HepG2 (cell line): ENCODE data around the gene SORD. TPM values are rescaled to one million over a fixed set of nuclear protein-coding genes. Genes with fewer than 3 reads are reported as not detected.
A peak's percentile ranks its signal among the peaks of the same experiment; 100 is the strongest.

Experiments
- ARID3A ChIP-seq: IDR thresholded peaks from 2 replicates; pipeline ENCODE4 v1.6.1; 2012; ENCODE audit warnings: low read depth, low read length, improper control_type of control experiment
- FOSL2 ChIP-seq: sonication (generic); formaldehyde crosslinking; IDR thresholded peaks from 2 replicates; pipeline ENCODE4 v1.4.0; 2020; ENCODE audit warnings: missing genetic modification reagents
- HES4 ChIP-seq: sonication (generic); formaldehyde crosslinking; IDR thresholded peaks from 2 replicates; pipeline ENCODE4 v1.9.0; 2021; ENCODE audit warnings: mild to moderate bottlenecking, missing genetic modification reagents, borderline replicate concordance
- HMG20A ChIP-seq: IDR thresholded peaks from 2 replicates; pipeline ENCODE4 v1.6.1; 2016; ENCODE audit warnings: borderline replicate concordance
- IRF9 ChIP-seq: sonication (generic); formaldehyde crosslinking; IDR thresholded peaks from 2 replicates; pipeline ENCODE4 v1.8.0; 2022; ENCODE audit warnings: missing genetic modification reagents, mild to moderate bottlenecking, borderline replicate concordance
- LRRFIP1 ChIP-seq: sonication (generic); formaldehyde crosslinking; conservative IDR thresholded peaks from 2 replicates; pipeline ENCODE4 v1.4.0; 2020; ENCODE audit warnings: missing genetic modification reagents
- RXRA ChIP-seq: sonication (generic); formaldehyde crosslinking; IDR thresholded peaks from 2 replicates; pipeline ENCODE4 v1.5.1; 2020; ENCODE audit warnings: missing genetic modification reagents
- SNAPC5 ChIP-seq: sonication (generic); formaldehyde crosslinking; IDR thresholded peaks from 2 replicates; pipeline ENCODE4 v1.8.1; 2023; ENCODE audit warnings: mild to moderate bottlenecking, missing genetic modification reagents, borderline replicate concordance
- SP140L ChIP-seq: sonication (generic); formaldehyde crosslinking; IDR thresholded peaks from 2 replicates; pipeline ENCODE4 v1.4.0; 2020; ENCODE audit warnings: missing genetic modification reagents, borderline replicate concordance
- THRA ChIP-seq: sonication (generic); formaldehyde crosslinking; IDR thresholded peaks from 2 replicates; pipeline ENCODE4 v1.4.0; 2020; ENCODE audit warnings: missing genetic modification reagents, borderline replicate concordance
- TP53 ChIP-seq: sonication (generic); formaldehyde crosslinking; conservative IDR thresholded peaks from 2 replicates; pipeline ENCODE4 v1.4.0; 2020; ENCODE audit warnings: missing genetic modification reagents
- ZNF335 ChIP-seq: sonication (generic); formaldehyde crosslinking; IDR thresholded peaks from 2 replicates; pipeline ENCODE4 v1.4.0; 2020; ENCODE audit warnings: missing genetic modification reagents
- ZNF414 ChIP-seq: sonication (generic); formaldehyde crosslinking; IDR thresholded peaks from 2 replicates; pipeline ENCODE4 v1.5.0; 2020; ENCODE audit warnings: missing genetic modification reagents
- ZNF432 ChIP-seq: sonication (generic); formaldehyde crosslinking; IDR thresholded peaks from 2 replicates; pipeline ENCODE4 v1.5.0; 2020; ENCODE audit warnings: missing genetic modification reagents, mild to moderate bottlenecking, borderline replicate concordance
- ZNF513 ChIP-seq: sonication (generic); formaldehyde crosslinking; conservative IDR thresholded peaks from 2 replicates; pipeline ENCODE4 v1.5.0; 2020; ENCODE audit warnings: missing genetic modification reagents
- ZNF576 ChIP-seq: sonication (generic); formaldehyde crosslinking; IDR thresholded peaks from 2 replicates; pipeline ENCODE4 v1.4.0; 2020; ENCODE audit warnings: mild to moderate bottlenecking, missing genetic modification reagents
- ZNF710 ChIP-seq: sonication (generic); formaldehyde crosslinking; IDR thresholded peaks from 2 replicates; pipeline ENCODE4 v1.5.0; 2020; ENCODE audit warnings: mild to moderate bottlenecking, missing genetic modification reagents, borderline replicate concordance
- ZNF792 ChIP-seq: IDR thresholded peaks from 2 replicates; pipeline ENCODE4 v1.6.1; 2016
- polyA plus RNA-seq, 8 experiments: library from polyadenylated mRNA; depleted of rRNA in 3 of 8; stranded (reverse) in 7 of 8; unstranded in 1 of 8; fragments of >200 nt; fragmentation: Illumina TruSeq in 4 of 8; extraction: Trizol in 4 of 8; gene quantifications; 2 replicates each; pipeline versions ENCODE4 v1.2.1 to v1.2.3, GENCODE V29; 2011 to 2016; ENCODE audit warnings: low read depth in 4 of 8, missing spikeins in 1 of 8, mixed read lengths in 1 of 8; ENCODE audit not compliant: insufficient read depth in 1 of 8
- total RNA-seq, 5 experiments: library from RNA; depleted of rRNA; stranded (reverse); fragments of >200 nt; fragmentation: Illumina TruSeq; extraction: Trizol; gene quantifications; 2 replicates each; pipeline ENCODE4 v1.2.3, GENCODE V29; 2016; ENCODE audit warnings: low read depth in 1 of 5

The SORD gene
- total and polyA plus RNA-seq, 2 of the 13 experiments (the other 11 are each of a cell fraction or from before 2014, with no cell fraction given): 59.1 to 95.3 TPM

- no peak for TF ChIP-seq ARID3A
- TF ChIP-seq ZNF513 (CRISPR knock-in tag): no peak
- TF ChIP-seq ZNF432 (CRISPR knock-in tag): no peak
- no peak for TF ChIP-seq ZNF710 (CRISPR knock-in tag)
- no peak for TF ChIP-seq IRF9 (CRISPR knock-in tag)
- peak; percentile 60 for TF ChIP-seq FOSL2 (CRISPR knock-in tag)
- 0 out of 2 replicates have a peak, but pooled peaks have one; percentile 59 for TF ChIP-seq ZNF335 (CRISPR knock-in tag)
- peak; percentile 27; the same call in 1 of the 2 replicates for TF ChIP-seq THRA (CRISPR knock-in tag)
- TF ChIP-seq ZNF576 (CRISPR knock-in tag): no peak
- TF ChIP-seq HES4 (CRISPR knock-in tag): no peak
- no peak for TF ChIP-seq SP140L
- no peak; the same call in 1 of the 2 replicates for TF ChIP-seq HMG20A (CRISPR knock-in tag)
- TF ChIP-seq TP53 (CRISPR knock-in tag): no peak
- TF ChIP-seq RXRA (CRISPR knock-in tag): peak; percentile 44; the same call in 1 of the 2 replicates
- TF ChIP-seq LRRFIP1 (CRISPR knock-in tag): no peak
- TF ChIP-seq ZNF792 (CRISPR knock-in tag): peak; percentile 71; the same call in 1 of the 2 replicates
- TF ChIP-seq ZNF414 (CRISPR knock-in tag): no peak
- TF ChIP-seq SNAPC5: no peak
Measured at GRCh38 chr15:45118131-45118588, 95.2 kb downstream of the SORD start (continued).
